HK-2 (cell line): ENCODE measurements around the gene POLD4.
A peak's percentile ranks its signal among the peaks of the same experiment; 100 is the strongest.
"Not testable (repeated sequence)": the region's sequence is repeated elsewhere in the genome, so short reads cannot be mapped to it uniquely, and the experiment has no call there.

Source experiments
- DNase-seq: peaks from one replicate; pipeline ENCODE4 v3.0.0-alpha.2; 2018; ENCODE audit not compliant: unreplicated experiment

Gene POLD4

GRCh38 chr11:67353317-67354074, at the start of gene POLD4:
POLD4 (minus strand) TSS chr11:67353546; CDS start chr11:67353399, 147 bp downstream.
- peak; percentile 95 for DNase-seq

GRCh38 chr11:67403085-67403484, 49.7 kb upstream of the POLD4 start:
- DNase-seq: not testable (repeated sequence)

- not testable (repeated sequence) for DNase-seq
These were observed 49.0 kb upstream of the POLD4 start for GRCh38 chr11:67402192-67402839.

DNA sequence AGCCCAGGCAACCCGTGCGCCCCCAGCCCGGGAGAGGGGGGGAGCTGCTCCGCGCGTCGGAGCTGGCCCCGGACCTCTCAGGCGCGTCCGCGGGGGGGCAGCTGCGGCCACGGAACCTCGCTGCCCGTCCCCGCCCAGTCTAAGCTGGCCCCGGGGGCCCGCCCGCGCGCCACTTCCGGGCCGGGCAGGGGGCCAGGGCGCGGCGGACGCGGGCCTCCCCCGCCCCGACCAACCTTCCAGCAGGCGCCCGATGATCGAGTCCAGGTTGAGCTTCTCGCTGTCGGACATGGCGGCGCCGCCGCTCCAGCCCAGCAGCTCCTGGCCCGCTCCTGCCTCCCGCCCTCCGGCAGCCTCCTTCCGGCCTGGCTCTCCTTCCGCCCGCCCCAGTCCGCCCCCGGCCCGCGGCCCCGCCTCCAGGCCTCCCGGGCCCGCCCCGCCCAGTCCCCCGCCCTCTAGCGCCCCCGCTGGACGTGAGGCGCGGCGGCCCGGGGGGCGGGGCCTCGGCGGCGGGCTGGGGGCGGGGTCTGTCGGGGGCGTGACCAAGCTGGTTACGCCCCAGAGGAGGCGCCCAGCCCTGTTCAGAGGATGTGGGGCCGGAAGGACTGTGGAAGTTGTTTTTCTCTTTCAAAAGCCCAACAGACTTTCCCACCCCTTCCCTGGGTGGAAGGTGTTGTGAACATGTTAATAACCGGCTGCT, 48.3 kb upstream of the POLD4 start, which contains the start of gene PPP1CA:
PPP1CA (minus strand) TSS at position 364 of the 697 bp plus-strand sequence; CDS start at position 288, 76 bp downstream.
- peak; percentile 87 for DNase-seq

DNA sequence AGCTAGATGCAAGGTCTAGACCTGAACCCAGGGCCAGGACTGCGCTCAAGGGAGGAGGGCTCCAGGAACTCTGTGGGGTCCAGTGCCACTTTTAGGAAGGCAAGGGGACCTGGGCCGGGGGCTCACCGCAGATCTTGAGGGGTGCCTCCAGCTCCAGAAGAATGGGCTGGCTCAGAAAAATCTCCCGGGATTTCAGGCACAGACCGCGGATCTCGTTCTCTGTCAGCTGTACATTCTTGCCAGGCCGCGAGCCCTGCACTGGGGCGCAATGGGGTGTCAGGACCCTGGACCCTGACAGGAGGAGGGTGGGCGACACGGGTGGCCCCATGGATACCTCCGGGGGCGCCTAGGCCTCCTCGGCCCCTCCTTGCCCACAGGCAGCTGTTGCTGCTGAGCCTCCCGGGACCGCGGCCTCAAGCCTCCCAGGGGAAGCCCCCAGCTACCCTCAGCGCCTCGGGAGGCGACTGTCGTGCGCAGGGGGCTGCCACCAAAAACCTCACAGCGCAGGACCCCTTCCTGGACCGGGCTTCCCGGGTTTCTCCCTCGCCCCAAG, 47.7 kb upstream of the POLD4 start:
- DNase-seq: no peak

DNA sequence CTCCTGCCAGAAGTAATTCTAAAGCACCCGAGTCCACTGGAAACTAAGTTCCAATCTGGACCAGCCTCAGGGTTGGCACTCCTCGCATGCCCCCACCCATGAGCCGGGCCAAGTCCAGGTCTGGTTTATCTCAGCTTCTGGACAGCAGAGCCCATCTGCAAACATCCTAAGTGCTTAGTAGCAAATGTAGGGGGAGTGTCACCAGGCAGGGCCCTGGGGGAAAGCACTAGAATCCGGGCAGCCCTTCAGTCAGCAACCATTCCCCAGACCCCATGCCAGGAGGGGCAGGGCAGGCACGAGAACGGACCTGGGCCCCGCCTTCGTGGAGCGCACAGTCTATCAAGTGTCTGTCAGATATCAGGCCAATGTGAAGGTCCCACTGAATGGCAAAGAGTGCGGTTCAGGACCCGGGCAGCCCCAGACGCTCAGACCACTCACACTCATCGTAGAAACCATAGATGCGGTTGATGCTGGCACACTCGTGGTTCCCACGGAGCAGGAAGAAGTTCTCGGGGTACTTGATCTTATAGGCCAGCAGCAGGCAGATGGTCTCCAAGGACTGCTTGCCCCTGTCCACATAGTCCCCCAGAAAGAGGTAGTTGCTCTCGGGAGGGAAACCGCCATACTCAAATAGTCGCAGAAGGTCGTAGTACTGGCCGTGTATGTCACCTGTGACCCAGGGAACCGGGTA, 47.0 kb upstream of the POLD4 start:
- no peak for DNase-seq

- no peak for DNase-seq
These were observed 45.6 kb upstream of the POLD4 start for GRCh38 chr11:67398661-67399563.

DNA sequence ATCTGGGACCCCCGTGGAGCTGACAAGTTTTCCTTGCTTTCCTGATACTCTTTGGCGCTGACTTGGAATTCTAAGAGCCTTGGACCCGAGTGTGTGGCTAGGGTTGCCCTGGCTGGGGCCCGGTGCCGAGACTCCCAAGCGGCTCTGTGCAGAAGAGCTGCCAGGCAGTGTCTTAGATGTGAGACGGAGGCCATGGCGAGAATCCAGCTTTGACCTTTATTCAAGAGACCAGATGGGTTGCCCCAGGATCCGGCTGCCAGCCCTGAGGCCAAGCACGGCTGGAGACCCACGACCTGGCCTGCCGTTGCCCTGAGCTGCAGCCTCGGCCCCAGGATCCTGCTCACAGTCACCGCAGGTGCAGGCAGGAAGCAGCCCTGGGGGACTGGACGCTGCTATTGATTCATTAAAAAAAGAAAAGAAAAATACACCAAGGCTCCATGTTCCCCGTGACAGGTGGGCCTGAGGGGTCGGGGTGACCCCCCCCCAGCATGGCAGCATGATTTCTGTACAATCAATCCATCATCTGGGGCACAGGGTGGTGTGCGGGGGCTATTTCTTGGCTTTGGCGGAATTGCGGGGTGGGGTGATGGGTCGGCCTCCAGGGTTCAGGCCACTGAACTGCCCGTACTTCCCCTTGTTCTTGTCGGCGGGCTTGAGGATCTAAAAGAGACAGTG, 44.8 kb upstream of the POLD4 start:
- no peak for DNase-seq

- no peak for DNase-seq
These were observed 44.2 kb upstream of the POLD4 start for GRCh38 chr11:67397536-67397935.

DNA sequence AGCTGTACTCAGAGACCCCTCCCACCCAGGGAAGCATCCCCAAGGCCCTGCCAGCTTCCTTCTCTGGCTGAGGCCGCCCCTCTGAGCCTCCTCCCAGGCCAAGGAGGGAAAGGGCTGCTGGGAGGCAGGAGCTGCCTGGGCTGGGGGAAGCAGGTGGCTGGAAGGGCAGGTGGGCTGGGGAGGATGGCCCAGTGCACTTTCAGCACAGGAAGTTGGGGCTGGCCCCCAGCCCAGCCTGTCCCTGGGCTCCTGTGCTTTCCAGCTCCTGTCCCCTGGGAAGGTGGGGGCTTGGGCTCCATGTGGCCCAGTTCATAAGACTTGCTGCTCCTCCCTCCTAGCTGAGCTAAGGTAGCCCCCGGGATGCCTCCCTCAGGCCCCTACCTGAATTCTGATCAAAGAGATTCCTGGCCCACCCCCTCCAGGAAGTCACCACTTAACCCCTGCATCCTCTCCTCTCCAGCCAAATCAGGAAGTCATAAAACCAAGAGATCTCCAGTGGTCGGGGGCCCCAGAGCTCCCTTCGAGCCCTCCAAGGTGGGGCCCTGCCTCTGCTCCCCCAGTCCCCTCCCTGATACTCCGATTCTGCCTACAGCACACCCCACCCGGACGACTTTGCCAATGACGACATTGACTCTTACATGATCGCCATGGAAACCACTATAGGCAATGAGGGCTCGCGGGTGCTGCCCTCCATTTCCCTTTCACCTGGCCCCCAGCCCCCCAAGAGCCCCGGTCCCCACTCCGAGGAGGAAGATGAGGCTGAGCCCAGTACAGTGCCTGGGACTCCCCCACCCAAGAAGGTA, 43.4 kb upstream of the POLD4 start:
- no peak for DNase-seq

GRCh38 chr11:67396259-67396581, 42.9 kb upstream of the POLD4 start:
- no peak for DNase-seq

- DNase-seq: no peak
These were observed 42.4 kb upstream of the POLD4 start for GRCh38 chr11:67395555-67396258.

DNA sequence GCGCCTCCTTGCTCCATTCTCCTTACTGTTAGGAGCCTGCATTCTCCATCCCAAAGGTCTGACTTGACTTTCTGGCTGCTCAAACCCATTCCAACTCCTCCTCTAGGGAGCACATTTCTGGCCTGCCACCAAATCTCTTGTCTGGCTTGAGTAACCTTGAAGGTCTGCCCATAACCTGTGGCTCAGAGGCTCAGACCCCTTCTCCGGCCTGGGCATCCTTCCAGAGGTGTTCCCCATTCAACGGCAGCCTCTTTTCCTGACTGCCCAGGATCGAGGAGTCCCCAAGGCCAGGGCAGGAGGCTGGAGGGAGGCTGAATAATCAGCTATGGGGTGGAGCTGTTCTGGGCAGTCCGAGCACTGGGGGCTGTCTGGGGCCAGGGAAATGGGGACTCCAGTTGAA, 40.6 kb upstream of the POLD4 start:
- no peak for DNase-seq

DNA sequence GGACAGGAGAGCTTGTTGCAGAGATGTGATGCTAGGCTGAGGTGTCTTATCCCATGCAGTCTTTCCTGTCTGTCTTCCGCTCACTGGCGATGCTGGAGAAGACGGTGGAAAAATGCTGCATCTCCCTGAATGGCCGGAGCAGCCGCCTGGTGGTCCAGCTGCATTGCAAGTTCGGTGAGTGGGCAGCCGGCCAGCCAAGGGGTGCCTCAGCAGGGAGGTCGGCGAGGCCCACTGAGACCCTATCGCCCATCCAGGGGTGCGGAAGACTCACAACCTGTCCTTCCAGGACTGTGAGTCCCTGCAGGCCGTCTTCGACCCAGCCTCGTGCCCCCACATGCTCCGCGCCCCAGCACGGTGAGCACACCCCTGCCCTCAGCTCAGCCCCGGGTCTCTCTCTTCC, 40.1 kb upstream of the POLD4 start:
- no peak for DNase-seq

- DNase-seq: no peak
These were observed 38.9 kb upstream of the POLD4 start for GRCh38 chr11:67392183-67392715.

DNA sequence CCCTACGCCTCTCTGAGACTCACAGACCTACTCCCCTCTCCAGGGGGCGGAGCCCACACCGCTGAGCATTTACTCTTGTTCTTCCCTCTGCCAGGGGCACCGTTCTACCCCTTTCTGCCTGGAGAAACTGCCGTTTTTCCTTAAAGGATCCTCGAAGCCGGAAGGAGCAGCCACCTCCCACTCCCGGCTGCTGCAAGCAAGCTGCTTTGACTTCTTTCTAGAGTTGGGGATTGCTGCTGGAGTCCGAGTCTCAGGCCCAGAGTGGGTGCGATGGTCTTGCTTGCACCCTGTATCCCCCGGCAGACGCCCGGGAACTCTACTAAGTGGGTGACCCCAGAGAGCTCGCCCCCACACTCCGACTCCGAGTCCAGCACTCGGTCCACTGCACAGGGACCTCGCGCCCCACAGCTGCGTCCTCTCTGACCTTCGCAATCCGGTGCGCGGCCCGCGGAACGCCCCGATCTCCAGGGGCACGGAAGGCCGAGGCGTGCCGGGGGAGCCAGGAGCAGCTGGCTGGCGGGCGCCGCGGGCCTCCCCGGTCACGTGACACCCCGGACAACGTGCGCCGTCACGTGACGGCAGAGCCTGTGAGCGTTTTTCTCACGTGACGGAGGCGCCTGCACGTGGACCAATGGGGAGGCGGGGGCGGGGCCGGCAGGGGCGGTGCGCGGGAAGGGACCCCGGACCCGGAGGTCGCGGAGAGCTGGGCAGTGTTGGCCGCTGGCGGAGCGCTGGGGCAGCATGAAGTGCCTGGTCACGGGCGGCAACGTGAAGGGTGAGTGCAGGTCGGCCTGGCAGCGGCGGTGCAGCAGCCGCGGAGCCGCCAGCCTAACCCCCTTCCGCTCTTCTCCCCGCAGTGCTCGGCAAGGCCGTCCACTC, 38.2 kb upstream of the POLD4 start, which contains the start of gene RAD9A:
RAD9A (plus strand) TSS at position 683 of the 879 bp plus-strand sequence; CDS start at position 742, 59 bp downstream.
- peak; percentile 86 for DNase-seq

DNA sequence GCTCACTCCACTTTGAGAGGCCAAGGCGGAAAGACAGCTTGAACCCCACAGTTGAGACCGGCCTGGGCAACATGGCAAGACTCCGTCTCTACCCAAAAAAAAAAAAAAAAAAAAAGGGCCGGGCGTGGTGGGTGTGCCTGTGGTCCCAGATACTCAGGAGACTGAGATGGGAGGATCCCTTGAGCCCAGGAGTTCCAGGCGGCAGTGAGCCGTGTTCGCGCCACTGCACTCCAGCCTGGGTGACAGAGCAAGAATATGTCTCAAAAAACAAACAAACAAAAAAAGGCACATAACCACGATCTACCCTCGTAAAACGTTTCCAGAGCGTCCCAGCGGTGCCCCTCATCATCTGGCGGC, 37.6 kb upstream of the POLD4 start:
- no peak for DNase-seq
